CD4-positive, alpha-beta T cell treated with Interleukin-17A for 4 hours (primary cell): ENCODE data around the gene ZNF121.
A peak's percentile ranks its signal among the peaks of the same experiment; 100 is the strongest.

Source experiments
- DNase-seq: peaks from one replicate; pipeline ENCODE4 v3.0.0-alpha.2; 2020; ENCODE audit warnings: mixed read lengths

Gene ZNF121

GRCh38 chr19:9538183-9539058 is 45.9 kb downstream of the ZNF121 start, which contains the start of gene ZNF426:
Gene ZNF426 (minus strand): TSS chr19:9538645. CDS start chr19:9536232, 2,413 bp downstream.
- DNase-seq = peak; percentile 84

GRCh38 chr19:9535934-9536333 is 48.4 kb downstream of the ZNF121 start:
- DNase-seq = no peak

- no peak for DNase-seq
These were observed 52.4 kb downstream of the ZNF121 start for GRCh38 chr19:9531933-9532332.

DNA sequence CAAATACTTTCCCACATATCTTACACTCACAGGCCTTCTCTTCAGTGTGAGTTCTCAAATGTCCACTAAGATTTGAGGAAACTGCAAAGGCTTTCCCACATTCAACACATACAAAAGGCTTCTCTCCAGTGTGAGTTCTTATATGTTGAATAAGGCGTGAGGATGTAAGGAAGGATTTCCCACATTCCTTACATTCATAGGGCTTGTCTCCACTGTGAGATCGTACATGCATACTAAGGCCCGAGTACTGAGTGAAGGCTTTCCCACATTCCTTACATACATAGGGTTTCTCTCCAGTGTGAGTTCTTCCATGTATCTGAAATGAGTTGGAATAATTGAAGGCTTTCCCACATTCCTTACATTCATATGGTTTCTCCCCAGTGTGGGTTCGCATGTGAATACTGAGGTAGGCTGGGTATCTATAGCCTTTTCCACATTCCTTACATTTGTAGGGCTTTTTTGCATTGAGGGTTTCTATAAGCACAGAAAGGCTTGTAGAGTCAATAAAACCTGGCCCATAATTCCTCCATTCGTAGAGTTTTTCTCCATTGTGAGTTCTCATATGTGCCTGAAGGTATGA is 55.5 kb downstream of the ZNF121 start:
- DNase-seq = no peak

DNA sequence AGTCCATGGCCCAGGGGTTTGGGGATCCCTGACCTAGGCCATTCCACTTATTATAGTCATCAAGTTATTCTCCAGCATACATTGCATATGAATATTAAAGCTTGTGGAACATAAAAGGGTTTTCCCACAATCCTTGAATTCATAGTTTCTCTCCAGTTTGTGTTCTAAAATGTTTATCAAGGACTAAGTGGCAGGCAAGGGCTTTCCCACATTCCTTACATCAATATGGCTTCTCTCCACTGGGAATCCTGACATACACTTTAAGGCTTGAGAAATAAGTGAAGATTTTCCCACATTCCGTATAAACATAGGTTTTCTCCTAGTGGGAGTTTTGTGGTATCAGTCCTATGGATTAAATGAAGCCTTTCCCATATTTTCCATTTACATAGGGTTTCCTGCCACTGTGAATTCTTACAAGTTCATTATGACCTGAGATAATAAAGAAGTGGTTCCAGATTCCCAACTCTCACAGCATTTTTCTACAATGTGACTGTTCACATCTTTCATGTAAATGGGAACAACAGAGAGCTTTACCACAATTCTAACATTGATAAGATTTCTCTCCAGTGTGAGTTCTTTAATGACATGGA is 60.3 kb downstream of the ZNF121 start:
- no peak for DNase-seq
